K562 (cell line): ENCODE results near the gene CEP20. TPM values are rescaled to one million over a fixed set of nuclear protein-coding genes. Genes with fewer than 3 reads are reported as not detected.

Experiments used
- BRD9 ChIP-seq: fragments of 450-650 bp; IDR thresholded peaks from 2 replicates; pipeline ENCODE4 v1.6.1; 2018; ENCODE audit warnings: low read depth; ENCODE audit not compliant: partially characterized antibody
- CCNT2 ChIP-seq: IDR thresholded peaks from 2 replicates; pipeline ENCODE4 v1.6.1; 2011; ENCODE audit warnings: borderline replicate concordance, low read depth, mild to moderate bottlenecking, moderate library complexity, mixed read lengths, low read length; ENCODE audit not compliant: insufficient read length; ENCODE audit errors: extremely low read depth
- CXXC5 ChIP-seq: fragments of 250-450 bp; sonication (Bioruptor Pico); IDR thresholded peaks from 2 replicates; pipeline ENCODE4 v1.8.0; 2022; ENCODE audit warnings: inconsistent platforms, mild to moderate bottlenecking, moderate library complexity
- L3MBTL2 ChIP-seq: fragments of 450-650 bp; IDR thresholded peaks from 2 replicates; pipeline ENCODE4 v1.6.1; 2016; ENCODE audit warnings: mild to moderate bottlenecking, moderate library complexity
- MYC ChIP-seq, 2 experiments: fragments of 250-450 bp in 1 of 2; sonication (Bioruptor Pico) in 1 of 2; IDR thresholded peaks; 2 replicates each; pipeline versions ENCODE4 v1.5.1 to v1.6.1; 2012 to 2021; ENCODE audit warnings: low read depth in 2 of 2, borderline replicate concordance in 1 of 2, improper control_type of control experiment in 1 of 2, low read length in 1 of 2, mild to moderate bottlenecking in 1 of 2, moderate library complexity in 1 of 2
- NCOA2 ChIP-seq, 2 experiments: fragments of 450-650 bp; IDR thresholded peaks; 2 replicates each; pipeline ENCODE4 v1.6.1; 2018; ENCODE audit warnings: mild to moderate bottlenecking in 2 of 2, moderate library complexity in 1 of 2; ENCODE audit not compliant: partially characterized antibody in 2 of 2
- NFE2 ChIP-seq: IDR thresholded peaks from 2 replicates; pipeline ENCODE4 v1.6.1; 2014; ENCODE audit warnings: antibody characterized with exemption, low read depth
- NFE2L1 ChIP-seq: fragments of 450-650 bp; IDR thresholded peaks from 2 replicates; pipeline ENCODE4 v1.6.1; 2016; ENCODE audit warnings: missing genetic modification characterization, low read depth, mild to moderate bottlenecking, missing compliant biosample characterization, moderate library complexity, borderline replicate concordance
- NUFIP1 ChIP-seq: fragments of 450-650 bp; IDR thresholded peaks from 2 replicates; pipeline ENCODE4 v1.6.1; 2018; ENCODE audit not compliant: partially characterized antibody
- RBFOX2 ChIP-seq: fragments of 200-400 bp; formaldehyde crosslinking; IDR thresholded peaks from 2 replicates; pipeline ENCODE4 v1.6.1; 2017; ENCODE audit warnings: low read depth, mild to moderate bottlenecking, low read length, moderate library complexity
- RBM25 ChIP-seq: fragments of 200-400 bp; formaldehyde crosslinking; IDR thresholded peaks from 2 replicates; pipeline ENCODE4 v1.6.1; 2018; ENCODE audit warnings: low read length, low read depth, moderate library complexity; ENCODE audit not compliant: severe bottlenecking
- TAF9B ChIP-seq: fragments of 450-650 bp; IDR thresholded peaks from 2 replicates; pipeline ENCODE4 v1.6.1; 2018; ENCODE audit warnings: mild to moderate bottlenecking; ENCODE audit not compliant: partially characterized antibody
- TEAD2 ChIP-seq: fragments of 450-650 bp; IDR thresholded peaks from 2 replicates; pipeline ENCODE4 v1.6.1; 2016; ENCODE audit warnings: missing genetic modification characterization, control low read depth, missing compliant biosample characterization
- TFAM ChIP-seq: fragments of 250-450 bp; sonication (Bioruptor Pico); conservative IDR thresholded peaks from 2 replicates; pipeline ENCODE4 v1.5.0; 2021; ENCODE audit warnings: mild to moderate bottlenecking, moderate library complexity
- ZNF212 ChIP-seq: fragments of 450-650 bp; formaldehyde crosslinking; IDR thresholded peaks from 2 replicates; pipeline ENCODE4 v1.4.0; 2020; ENCODE audit warnings: mild to moderate bottlenecking
- ZNF274 ChIP-seq: IDR thresholded peaks from 2 replicates; pipeline ENCODE4 v1.6.1; 2011; ENCODE audit warnings: low read depth, mild to moderate bottlenecking, low read length, moderate library complexity, borderline replicate concordance
- ZNF347 ChIP-seq: fragments of 450-650 bp; formaldehyde crosslinking; IDR thresholded peaks from 2 replicates; pipeline ENCODE4 v1.4.0; 2020; ENCODE audit warnings: low read depth, mild to moderate bottlenecking, moderate library complexity
- ZNF699 ChIP-seq: fragments of 250-450 bp; sonication (Bioruptor Pico); IDR thresholded peaks from 2 replicates; pipeline ENCODE4 v1.8.0; 2021; ENCODE audit warnings: mild to moderate bottlenecking, moderate library complexity; ENCODE audit not compliant: insufficient replicate concordance
- polyA plus RNA-seq, 8 experiments: library from polyadenylated mRNA; depleted of rRNA in 4 of 8; stranded (reverse) in 5 of 8; unstranded in 3 of 8; fragments of >200 nt; fragmentation: Nextera tagmentation in 2 of 8; fragmentation: Illumina TruSeq in 1 of 8; extraction: Ambion mirVana in 2 of 8; extraction: Trizol in 1 of 8; gene quantifications; 2 replicates each; pipeline versions ENCODE4 v1.2.1 to v1.2.3, GENCODE V29; 2011 to 2014; ENCODE audit warnings: inconsistent platforms in 1 of 8, missing spikeins in 1 of 8
- total RNA-seq, 7 experiments: library from RNA; depleted of rRNA in 6 of 7; stranded (reverse); fragments of >200 nt in 6 of 7; fragmentation: Illumina TruSeq in 2 of 7; extraction: Trizol in 2 of 7; gene quantifications; 2 replicates each; pipeline versions ENCODE4 v1.2.1 to v1.2.3, GENCODE V29; 2011 to 2021; ENCODE audit warnings: low replicate concordance in 1 of 7
- TF ChIP-seq, protein P1 (sequence below), 2 experiments: fragments of 450-650 bp; formaldehyde crosslinking in 1 of 2; IDR thresholded peaks; 2 replicates each; pipeline versions ENCODE4 v1.4.0 to v1.6.1; 2014 to 2020; ENCODE audit warnings: mild to moderate bottlenecking in 2 of 2, borderline replicate concordance in 1 of 2, low read depth in 1 of 2
- TF ChIP-seq, protein P2 (sequence below): fragments of 250-450 bp; sonication (Bioruptor Pico); IDR thresholded peaks from 2 replicates; pipeline ENCODE4 v1.6.1; 2021; ENCODE audit warnings: mild to moderate bottlenecking

The CEP20 gene
- total and polyA plus RNA-seq, 9 of the 15 experiments (the other 6 are each of a cell fraction or from before 2014, with no cell fraction given), result 41.3 to 150 (median 104) TPM

DNA sequence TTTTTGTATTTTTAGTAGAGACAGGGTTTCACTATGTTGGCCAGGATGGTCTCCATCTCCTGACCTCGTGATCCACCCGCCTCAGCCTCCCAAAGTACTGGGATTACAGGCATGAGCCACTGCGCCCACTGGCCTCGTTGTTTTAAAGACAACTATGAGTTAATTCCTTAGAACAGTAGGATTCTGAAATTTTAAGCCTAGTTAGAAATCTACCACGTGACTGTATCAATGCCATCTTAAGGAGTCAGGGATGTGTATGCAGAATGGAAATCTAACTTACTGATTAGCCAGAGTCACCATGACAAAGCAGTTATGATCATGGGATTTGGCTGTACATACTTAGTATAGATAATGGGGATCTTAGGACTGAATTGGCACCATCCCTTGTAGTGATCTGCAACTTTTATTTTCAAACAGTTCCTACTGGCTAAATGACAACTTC lies 2.8 kb downstream of the CEP20 start (continued):
- TF ChIP-seq MYC (IDR thresholded peaks at IDR 0.05; ENCODE audit: low read depth, low read length) (no peak), MYC (CRISPR knock-in tag; IDR thresholded peaks at IDR 0.05; ENCODE audit: borderline replicate concordance, low read depth) (no peak), TAF9B (peak; percentile 38), ZNF347 (CRISPR knock-in tag) (no peak), CXXC5 (CRISPR knock-in tag) (peak; percentile 33), ZNF699 (no peak), BRD9 (no peak), NCOA2 (IDR thresholded peaks at IDR 0.05; ENCODE audit: partially characterized antibody in 2 of 2) (no peak), RBFOX2 (peak; percentile 10; the same call in 1 of the 2 replicates), NFE2L1 (tag) (peak; percentile 90; the same call in 1 of the 2 replicates), L3MBTL2 (peak; percentile 59; the same call in 1 of the 2 replicates), TFAM (CRISPR knock-in tag) (no peak), NFE2 (peak; percentile 98), ZNF212 (no peak), ZNF274 (no peak), RBM25 (no peak), NUFIP1 (no peak), CCNT2 (no peak), TEAD2 (tag) (0 out of 2 replicates have a peak, but pooled peaks have one; percentile 9)
- TF ChIP-seq, protein P1, sequence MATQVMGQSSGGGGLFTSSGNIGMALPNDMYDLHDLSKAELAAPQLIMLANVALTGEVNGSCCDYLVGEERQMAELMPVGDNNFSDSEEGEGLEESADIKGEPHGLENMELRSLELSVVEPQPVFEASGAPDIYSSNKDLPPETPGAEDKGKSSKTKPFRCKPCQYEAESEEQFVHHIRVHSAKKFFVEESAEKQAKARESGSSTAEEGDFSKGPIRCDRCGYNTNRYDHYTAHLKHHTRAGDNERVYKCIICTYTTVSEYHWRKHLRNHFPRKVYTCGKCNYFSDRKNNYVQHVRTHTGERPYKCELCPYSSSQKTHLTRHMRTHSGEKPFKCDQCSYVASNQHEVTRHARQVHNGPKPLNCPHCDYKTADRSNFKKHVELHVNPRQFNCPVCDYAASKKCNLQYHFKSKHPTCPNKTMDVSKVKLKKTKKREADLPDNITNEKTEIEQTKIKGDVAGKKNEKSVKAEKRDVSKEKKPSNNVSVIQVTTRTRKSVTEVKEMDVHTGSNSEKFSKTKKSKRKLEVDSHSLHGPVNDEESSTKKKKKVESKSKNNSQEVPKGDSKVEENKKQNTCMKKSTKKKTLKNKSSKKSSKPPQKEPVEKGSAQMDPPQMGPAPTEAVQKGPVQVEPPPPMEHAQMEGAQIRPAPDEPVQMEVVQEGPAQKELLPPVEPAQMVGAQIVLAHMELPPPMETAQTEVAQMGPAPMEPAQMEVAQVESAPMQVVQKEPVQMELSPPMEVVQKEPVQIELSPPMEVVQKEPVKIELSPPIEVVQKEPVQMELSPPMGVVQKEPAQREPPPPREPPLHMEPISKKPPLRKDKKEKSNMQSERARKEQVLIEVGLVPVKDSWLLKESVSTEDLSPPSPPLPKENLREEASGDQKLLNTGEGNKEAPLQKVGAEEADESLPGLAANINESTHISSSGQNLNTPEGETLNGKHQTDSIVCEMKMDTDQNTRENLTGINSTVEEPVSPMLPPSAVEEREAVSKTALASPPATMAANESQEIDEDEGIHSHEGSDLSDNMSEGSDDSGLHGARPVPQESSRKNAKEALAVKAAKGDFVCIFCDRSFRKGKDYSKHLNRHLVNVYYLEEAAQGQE (IDR thresholded peaks at IDR 0.05; ENCODE audit: borderline replicate concordance), result peak; percentile 30; the same call in 1 of the 2 replicates
- TF ChIP-seq, protein P1 (CRISPR knock-in tag; IDR thresholded peaks at IDR 0.05; ENCODE audit: low read depth), result no peak
- TF ChIP-seq, protein P2, sequence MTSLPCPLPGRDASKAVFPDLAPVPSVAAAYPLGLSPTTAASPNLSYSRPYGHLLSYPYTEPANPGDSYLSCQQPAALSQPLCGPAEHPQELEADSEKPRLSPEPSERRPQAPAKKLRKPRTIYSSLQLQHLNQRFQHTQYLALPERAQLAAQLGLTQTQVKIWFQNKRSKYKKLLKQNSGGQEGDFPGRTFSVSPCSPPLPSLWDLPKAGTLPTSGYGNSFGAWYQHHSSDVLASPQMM, result no peak
